DND-41 (cell line): ENCODE data around the gene MIPEP.

Experiments
- CTCF ChIP-seq: IDR thresholded peaks from 2 replicates; pipeline ENCODE4 v1.5.1; 2012; ENCODE audit warnings: borderline replicate concordance, low read length, moderate library complexity, mild to moderate bottlenecking; ENCODE audit not compliant: poor library complexity, severe bottlenecking; ENCODE audit errors: extremely low read depth
- EZH2 ChIP-seq: IDR thresholded peaks from 3 replicates; pipeline ENCODE4 v1.6.1; 2012; ENCODE audit warnings: borderline replicate concordance, low read depth, mild to moderate bottlenecking, moderate library complexity, low read length, inconsistent platforms; ENCODE audit not compliant: severe bottlenecking

- TF ChIP-seq EZH2 (no peak), CTCF (no peak)
Observed at GRCh38 chr13:23877286-23877685, 11.9 kb downstream of the MIPEP start.
